IPS-11a (cell line): ENCODE data around the gene A2ML1.
"Not testable (repeated sequence)": the region's sequence is repeated elsewhere in the genome, so short reads cannot be mapped to it uniquely, and the experiment has no call there.

Experiments used
- H3K4me3 ChIP-seq: one replicate; pipeline ENCODE4 v1.5.1; 2013; ENCODE audit warnings: low read depth, low read length, control low read depth

A2ML1 gene

DNA sequence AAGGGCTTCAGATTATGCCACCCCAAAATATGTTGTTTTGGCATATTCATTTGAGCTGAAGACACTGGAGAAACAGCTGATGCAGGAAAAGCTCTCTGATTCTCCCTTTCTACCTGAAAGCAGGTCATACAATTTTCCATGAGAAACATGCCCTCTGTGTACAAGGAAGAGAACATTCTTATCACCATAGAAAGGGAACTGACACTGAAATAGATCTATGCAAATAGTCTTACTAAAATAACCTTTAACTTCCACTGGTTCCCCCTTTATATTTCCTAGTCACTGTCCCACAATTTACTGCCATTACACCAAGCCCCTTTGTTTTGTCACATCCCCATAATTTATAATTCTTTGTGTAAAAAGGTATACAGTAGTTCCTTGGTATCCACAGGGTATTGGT, 82.2 kb downstream of the A2ML1 start:
- H3K4me3 ChIP-seq = no peak overlapping the region

DNA sequence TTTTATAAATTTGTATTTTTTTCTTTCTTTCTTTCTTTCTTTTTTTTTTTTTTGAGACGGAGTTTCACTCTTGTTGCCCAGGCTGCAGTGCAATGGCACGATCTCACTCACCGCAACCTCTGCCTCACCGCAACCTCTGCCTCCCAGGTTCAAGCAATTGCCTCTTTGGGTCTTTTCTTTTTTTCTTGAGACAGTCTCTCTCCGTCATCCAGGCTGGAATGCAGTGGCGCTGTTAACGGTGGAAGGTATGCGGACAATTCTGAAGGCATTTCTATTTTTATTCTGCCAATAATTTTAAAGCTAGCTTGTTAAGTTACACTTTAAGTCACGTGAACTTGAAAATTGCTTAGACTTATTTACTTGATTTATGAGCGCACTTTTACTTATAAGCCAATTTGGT, 83.1 kb downstream of the A2ML1 start:
- no peak overlapping the region for H3K4me3 ChIP-seq

DNA sequence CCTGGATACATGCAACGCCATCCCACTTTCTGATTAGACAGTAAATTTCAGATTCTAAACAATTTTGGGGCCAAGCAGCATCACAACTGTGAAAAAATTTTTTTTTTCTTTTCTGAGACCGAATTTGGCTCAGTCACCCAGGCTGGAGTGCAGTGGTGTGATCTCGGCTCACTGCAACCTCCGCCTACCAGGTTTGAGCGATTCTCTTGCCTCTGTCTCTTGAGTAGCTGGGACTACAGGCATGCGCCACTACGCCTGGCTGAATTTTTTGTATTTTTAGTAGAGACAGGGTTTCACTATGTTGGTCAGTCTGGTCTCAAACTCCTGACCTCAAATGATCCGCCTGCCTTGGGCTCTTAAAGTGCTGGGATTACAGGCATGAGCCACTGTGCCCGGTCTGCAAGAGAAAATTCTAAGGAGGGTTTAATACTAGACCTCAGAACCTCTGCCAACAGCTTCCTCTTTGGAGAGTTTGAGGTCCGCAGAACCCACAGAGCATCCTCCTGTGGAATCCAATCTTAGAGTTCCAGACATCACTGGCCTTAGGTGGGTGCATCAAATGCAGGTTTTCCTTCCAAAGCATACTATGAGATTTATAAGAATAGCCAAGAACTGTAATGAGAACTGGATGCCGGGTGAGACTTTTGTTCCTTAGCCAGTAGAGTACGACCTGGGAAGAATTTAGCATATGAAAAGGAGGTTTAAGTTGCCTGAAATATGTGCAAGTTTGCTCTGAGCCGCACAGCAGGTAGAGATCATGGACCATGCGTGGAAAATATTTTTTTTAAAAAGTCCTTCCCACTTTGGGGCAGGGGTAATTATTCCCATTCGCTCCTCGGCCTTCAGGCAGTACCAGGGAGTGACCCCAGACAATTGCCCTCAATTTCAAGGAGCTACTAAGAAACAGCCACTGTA, 84.1 kb downstream of the A2ML1 start:
- H3K4me3 ChIP-seq = no peak overlapping the region

DNA sequence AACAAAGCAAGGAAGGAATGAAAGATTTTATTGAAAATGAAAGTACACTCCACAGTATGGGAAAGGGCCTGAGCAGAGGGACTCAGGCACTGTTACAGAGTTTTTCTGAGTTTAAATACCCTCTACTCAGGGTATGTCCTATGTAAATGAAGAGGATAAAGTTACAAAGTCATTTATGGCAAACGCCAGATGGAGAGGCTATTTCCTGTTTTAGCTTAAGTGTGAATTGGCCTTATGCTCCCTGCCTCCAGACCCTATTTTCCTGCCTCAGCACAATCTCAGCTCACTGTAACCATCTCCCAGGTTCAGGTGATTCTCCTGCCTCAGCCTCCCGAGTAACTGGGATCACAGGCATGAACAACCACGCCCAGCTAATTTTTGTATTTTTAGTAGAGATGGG, 85.1 kb downstream of the A2ML1 start:
- H3K4me3 ChIP-seq = no peak overlapping the region

DNA sequence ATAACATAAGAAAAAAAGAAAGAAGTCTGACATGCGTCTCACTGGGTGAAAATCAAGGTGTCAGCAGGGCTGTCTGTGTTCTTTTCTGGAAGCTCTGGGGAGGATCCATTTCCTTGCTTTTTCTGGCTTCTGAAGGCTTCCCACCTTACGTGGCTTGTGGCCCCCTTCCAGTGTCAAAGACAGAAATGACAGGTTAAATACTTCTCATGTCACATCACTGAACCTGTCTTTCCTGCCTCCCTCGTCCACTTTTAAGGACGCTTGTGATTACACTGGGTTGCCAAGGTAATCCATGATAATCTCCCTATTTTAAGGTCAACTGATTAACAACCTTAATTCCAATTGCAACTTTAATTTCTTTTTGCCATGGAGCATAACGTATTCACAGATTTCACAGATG, 87.3 kb downstream of the A2ML1 start:
- no peak overlapping the region for H3K4me3 ChIP-seq

DNA sequence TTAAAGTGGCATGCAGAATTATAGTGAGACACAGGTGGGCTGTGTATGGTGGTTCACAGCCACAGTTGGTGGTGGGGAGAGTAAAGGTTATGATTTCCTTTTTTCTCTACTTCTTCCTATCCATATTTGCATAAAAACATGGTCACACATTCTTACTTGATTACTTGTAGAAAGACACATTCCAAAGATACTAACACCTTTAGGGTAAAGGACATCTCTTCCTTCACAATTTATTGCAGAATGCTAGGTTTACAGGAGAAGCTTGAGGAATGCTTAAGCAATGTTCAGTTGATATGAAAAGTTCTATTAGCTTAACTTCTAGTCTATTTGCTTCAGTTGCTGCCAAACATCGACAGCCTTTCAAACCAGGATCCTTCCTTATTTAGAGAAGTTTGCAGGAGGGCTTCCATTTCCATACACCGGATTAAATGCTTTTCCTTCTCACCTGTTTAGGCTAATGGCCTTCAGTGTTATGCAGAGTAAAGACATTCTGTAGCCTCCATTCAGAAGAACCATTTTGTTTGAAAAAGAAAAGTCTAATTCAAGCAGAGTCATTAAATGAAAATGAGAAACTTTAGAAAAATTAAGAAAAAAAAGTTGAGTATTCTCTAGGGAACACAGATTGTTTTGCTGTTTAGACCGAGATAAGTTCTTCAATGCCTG, 89.3 kb downstream of the A2ML1 start:
- H3K4me3 ChIP-seq = no peak overlapping the region

DNA sequence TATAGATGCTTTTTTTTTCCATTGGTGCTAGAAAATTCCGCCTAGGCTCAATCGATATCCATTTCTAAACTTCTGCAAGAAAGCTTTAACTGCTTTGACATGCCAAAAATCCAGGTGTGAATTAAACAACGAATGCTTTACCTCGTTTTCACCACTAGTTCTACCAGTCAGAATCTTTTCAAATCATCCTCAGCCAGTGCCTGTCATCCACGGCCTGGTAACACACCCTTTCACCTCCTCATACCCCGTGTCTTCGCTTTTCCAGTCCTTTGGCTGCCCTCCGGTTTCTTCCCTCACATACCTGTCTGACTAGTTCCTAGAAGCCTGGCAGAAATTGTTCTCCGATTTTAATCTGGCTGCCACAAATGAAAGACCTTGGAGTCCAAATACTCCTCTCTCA, 90.5 kb downstream of the A2ML1 start:
- peak overlapping the region; percentile 71 for H3K4me3 ChIP-seq

DNA sequence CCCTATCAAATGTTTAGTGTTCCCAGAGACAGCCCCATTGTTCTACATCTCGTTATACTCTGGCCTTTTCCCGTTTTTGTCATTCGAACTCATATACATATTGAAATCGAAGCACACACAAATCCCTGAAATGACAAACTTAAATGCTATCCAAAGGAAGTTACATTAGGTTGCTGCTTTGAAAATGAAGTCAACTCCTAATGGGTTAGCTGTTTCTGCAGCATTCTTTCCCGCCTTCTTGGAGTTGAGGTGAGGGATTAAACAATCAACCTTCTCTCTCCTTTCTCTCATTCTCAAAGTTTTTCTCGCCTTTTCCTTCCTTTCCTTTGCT, 91.2 kb downstream of the A2ML1 start:
- peak overlapping the region; percentile 71 for H3K4me3 ChIP-seq

DNA sequence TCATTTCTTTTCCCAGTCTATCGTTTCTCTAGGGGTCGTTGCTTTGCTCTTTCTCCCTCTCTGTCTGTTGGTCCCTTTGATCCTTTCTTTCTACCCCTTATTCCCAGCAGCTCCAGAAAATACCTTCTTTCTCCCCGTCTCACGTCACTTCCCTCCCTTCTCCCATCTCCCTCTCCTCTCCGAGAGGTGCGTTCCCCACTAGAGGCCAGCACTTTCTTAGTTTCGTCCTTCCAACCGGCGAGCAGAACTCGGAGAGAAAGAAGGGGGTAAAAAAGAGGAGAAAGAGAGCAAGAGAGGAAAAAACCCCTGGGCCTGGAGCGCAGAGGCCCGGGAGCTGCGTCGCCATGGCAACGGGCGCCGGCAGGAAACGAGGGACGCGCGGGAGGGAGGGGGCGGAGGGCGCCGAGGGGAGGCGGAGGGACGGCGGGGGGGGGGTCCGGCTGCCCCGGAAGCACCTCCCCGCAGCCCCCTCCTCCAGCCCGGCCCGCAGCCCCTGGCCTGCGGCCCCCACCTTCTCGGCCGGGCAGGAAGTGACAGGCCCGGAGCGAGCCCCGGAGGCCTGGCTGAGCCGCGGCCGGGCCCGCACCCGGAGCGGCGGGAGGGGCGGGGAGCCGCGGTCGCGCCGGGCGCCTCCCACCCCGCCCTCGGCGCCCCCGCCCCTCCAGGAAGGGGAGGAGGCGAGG, 91.8 kb downstream of the A2ML1 start, which contains the start of gene PHC1:
TSS of gene PHC1 (plus strand) at position 477 of the 683 bp plus-strand sequence. CDS start 3,169 bp downstream, outside the sequence.
- H3K4me3 ChIP-seq = peak within 1 kb of the TSS; percentile 93

DNA sequence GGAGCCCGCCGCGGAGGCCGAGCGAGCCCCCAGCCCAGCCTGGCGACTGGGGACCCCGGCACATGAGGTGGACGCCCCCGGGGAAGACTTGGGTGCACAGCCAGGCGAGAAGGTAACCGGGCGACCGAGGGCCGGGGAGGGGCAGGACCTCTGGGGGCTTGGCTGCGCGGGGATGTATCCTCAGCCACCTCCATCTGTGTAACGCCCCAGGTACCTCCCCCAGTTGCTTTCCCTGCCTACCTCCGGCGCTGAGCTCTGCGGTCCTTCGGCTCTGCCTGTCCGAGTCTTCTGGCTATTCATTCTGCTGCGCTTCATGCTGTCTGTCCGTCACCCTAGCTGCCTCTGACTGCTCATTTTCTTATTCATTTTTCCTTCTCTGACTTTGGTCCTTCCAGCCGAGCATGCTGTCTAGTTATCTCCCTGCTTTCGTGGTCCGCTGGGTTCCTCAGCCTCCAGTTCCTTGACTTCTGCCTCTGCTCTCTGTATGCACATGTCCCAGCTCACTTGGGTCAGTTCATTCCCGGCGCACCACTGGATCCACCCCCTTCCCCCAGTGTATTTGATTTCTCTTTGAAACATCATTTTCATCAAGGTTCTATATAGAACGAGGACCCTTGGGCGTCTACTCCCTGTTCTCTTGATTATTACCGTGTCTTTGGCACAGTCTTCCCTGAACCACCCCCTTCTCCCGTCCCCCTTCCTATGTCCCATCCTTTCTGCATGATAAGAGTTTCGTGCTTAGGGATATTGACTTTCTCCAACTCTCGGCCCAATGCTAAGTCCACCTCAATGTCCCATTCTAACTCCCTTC, 92.5 kb downstream of the A2ML1 start:
- peak overlapping the region; percentile 93 for H3K4me3 ChIP-seq

DNA sequence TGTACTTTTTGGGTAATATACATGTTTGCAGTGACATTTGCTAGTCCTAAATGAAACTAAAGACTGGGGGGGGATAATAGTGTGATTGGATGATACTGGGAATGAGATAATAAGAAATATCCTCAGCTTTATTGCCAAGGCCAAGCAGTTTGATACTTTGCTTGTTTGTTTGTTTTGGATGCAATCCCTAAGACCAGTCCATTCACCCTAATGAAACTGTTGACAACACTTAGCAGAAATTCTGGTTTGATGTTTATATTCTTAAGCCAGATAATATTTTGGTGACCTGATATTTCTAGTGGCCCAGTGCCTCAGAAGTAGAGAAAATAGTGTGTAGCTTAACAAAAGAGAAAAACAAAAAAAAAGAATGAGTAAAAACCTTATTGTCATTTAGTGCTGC, 93.7 kb downstream of the A2ML1 start:
- peak overlapping the region; percentile 93 for H3K4me3 ChIP-seq

DNA sequence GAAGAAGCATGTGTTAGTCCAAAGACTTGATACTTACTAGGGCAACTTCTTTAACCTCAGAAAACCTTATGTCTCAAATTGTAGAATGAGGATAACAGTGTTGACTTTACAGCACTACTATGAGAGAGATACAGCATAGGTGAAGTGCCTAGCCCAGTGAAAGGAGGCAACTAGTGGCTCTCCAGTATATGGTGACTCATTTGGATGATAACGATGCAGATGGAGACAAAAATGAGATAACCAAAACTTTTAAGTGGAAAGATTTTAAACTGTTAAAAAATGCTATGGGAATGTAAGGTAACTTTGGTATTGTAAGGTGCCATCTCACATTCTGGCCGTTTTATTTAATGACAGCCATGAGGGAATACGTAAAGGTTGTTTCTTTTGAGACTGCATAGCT, 94.6 kb downstream of the A2ML1 start:
- H3K4me3 ChIP-seq = peak overlapping the region; percentile 93

DNA sequence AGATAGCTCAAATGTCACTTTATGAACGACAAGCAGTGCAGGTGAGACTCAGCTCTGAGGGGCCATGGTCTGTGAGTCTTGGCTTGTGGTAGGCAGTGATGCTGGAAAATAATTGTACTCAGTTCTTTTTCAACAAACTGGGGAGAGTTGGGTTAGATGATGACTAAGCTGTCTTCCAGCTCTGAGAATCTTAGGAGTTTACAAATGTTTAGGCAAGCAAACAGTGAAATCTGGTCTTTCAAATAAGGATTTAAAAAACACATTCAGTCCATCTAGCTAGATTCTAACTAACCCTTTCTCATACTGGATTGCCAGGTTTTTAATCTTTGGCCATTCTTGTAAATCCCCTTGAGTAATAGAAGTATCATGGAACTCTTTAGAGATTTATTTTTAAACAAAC, 95.3 kb downstream of the A2ML1 start:
- H3K4me3 ChIP-seq = no peak overlapping the region

DNA sequence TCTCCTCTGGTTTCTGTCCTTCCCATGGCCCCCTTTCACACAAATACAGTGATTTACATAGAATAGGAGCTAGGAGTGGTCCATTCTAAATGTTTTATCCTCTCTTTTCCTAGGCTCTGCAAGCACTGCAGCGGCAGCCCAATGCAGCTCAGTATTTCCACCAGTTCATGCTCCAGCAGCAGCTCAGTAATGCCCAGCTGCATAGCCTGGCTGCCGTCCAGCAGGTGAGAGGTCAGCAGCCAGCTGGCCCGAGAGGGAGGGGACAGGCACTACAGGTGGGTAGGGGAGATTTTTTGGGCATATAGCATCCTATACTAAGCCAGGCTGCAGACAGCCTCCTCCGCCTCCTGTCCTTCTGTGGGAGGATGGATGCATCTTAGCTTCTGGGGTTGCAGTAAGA, 97.2 kb downstream of the A2ML1 start:
- H3K4me3 ChIP-seq = not testable (repeated sequence)

DNA sequence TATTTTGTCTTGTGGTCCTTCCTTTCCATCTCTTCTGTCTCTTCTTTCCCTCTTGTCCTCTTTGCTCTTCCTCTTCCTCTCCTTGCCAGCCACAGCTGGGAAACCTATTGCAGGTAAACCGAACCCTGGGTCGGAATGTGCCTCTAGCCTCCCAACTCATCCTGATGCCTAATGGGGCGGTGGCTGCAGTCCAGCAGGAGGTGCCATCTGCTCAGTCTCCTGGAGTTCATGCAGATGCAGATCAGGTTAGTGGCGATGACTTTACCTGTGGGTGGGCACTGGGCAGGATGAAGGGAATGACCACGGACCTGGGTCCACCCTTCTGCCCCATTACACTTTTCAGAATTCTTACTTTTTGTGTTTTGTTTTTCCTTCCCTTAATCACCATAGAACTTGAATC, 100.1 kb downstream of the A2ML1 start:
- H3K4me3 ChIP-seq = no peak overlapping the region
